NK-92 (cell line): ENCODE data around the gene TBX5.

Experiments used
- DNase-seq: peaks from one replicate; lab custom pipeline; 2025; ENCODE audit not compliant: unreplicated experiment; lab: John Stamatoyannopoulos, UW

Gene TBX5

GRCh38 chr12:114405519-114406271 is at the start of gene TBX5:
Gene TBX5 (minus strand): TSS chr12:114406144. CDS start chr12:114403898, 2,246 bp downstream.
- no peak for DNase-seq

- no peak for DNase-seq
These were observed 45.7 kb upstream of the TBX5 start for GRCh38 chr12:114451657-114452056.

GRCh38 chr12:114450515-114451300 is 44.8 kb upstream of the TBX5 start:
- no peak for DNase-seq

- no peak for DNase-seq
These were observed 44.1 kb upstream of the TBX5 start for GRCh38 chr12:114450019-114450418.

- no peak for DNase-seq
These were observed 42.6 kb upstream of the TBX5 start for GRCh38 chr12:114448618-114448933.

- no peak for DNase-seq
These were observed 42.1 kb upstream of the TBX5 start for GRCh38 chr12:114447799-114448617.

- DNase-seq = no peak
These were observed 41.4 kb upstream of the TBX5 start for GRCh38 chr12:114447274-114447716.

GRCh38 chr12:114445401-114446323 is 39.7 kb upstream of the TBX5 start:
- no peak for DNase-seq

- no peak for DNase-seq
These were observed 38.7 kb upstream of the TBX5 start for GRCh38 chr12:114444422-114445279.

GRCh38 chr12:114443607-114444421 is 37.9 kb upstream of the TBX5 start:
- DNase-seq = no peak

- no peak for DNase-seq
These were observed 36.6 kb upstream of the TBX5 start for GRCh38 chr12:114442578-114442977.

- DNase-seq = no peak
These were observed 35.6 kb upstream of the TBX5 start for GRCh38 chr12:114441545-114441944.

- DNase-seq = no peak
These were observed 35.1 kb upstream of the TBX5 start for GRCh38 chr12:114441039-114441383.

GRCh38 chr12:114440270-114441038 is 34.5 kb upstream of the TBX5 start:
- DNase-seq = no peak

GRCh38 chr12:114439817-114440216 is 33.9 kb upstream of the TBX5 start:
- no peak for DNase-seq

GRCh38 chr12:114439261-114439683 is 33.3 kb upstream of the TBX5 start:
- no peak for DNase-seq

GRCh38 chr12:114438635-114439256 is 32.8 kb upstream of the TBX5 start:
- DNase-seq = no peak

- no peak for DNase-seq
These were observed 28.4 kb upstream of the TBX5 start for GRCh38 chr12:114434341-114434740.
